Activated naive CD4-positive, alpha-beta T cell treated with anti-CD3 and anti-CD28 coated beads for 36 hours (primary cell): ENCODE measurements around the gene SLC16A5. TPM values are rescaled to one million over a fixed set of nuclear protein-coding genes. Genes with fewer than 3 reads are reported as not detected.

Source experiments
- CTCF ChIA-PET: fragments of 350-600 bp; sonication (Branson Sonifier 250); formaldehyde crosslinking; loops from one replicate; lab custom pipeline; 2021; ENCODE audit warnings: antibody characterized with exemption; lab: Charles Lee
- DNase-seq: peaks from one replicate; pipeline ENCODE4 v3.0.0-alpha.2; 2020
- H3K27ac Mint-ChIP-seq: one replicate; pipeline ENCODE4 v1.8.0; 2021; ENCODE audit warnings: mild to moderate bottlenecking, mixed read lengths
- H3K27me3 Mint-ChIP-seq: one replicate; pipeline ENCODE4 v1.8.0; 2021; ENCODE audit warnings: low read depth, mixed read lengths
- H3K36me3 Mint-ChIP-seq: one replicate; pipeline ENCODE4 v1.8.0; 2021; ENCODE audit warnings: low read depth, mixed read lengths
- H3K4me1 Mint-ChIP-seq: one replicate; pipeline ENCODE4 v1.8.0; 2021; ENCODE audit warnings: low read depth, mixed read lengths
- H3K4me3 Mint-ChIP-seq: one replicate; pipeline ENCODE4 v1.8.0; 2021; ENCODE audit warnings: mild to moderate bottlenecking, moderate library complexity, mixed read lengths
- H3K9me3 Mint-ChIP-seq: one replicate; pipeline ENCODE4 v1.8.0; 2021; ENCODE audit warnings: mixed read lengths
- intact Hi-C: fragments of 100-400 bp; cut with micrococcal nuclease; formaldehyde crosslinking; loops from one replicate; pipeline ENCODE4 v1.15.1; 2023
- total RNA-seq, 2 experiments: library from RNA; stranded (reverse); gene quantifications; one replicate each; pipeline ENCODE4 v1.2.3, GENCODE V29; 2021

SLC16A5 gene
- total RNA-seq, 2 experiments from 2014 or later = 2.5 to 3.1 TPM

DNA sequence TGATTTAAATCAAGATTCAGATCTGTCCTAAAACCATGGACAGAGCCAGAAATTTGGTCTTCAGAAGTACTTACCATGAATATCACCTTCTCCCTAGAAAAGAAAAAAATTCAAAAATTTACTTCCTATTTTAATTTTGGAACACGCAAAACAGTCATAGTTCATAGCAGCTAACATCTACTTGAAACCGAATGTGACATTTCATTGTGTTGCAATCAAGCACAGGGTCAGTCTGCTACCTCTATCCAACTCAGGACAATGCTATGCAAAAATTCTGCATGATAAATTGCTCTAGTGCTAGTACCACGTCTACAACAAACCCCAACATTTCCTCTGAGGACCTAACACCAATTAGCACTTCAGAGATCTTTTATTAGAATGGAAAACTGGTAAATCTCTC lies 58.8 kb downstream of the SLC16A5 start:
- Mint-ChIP-seq H3K4me1 (peaks cover 11% of the 10 kb centered on the region), H3K27ac (no peak overlapping the region), H3K9me3 (no peaks in the 10 kb centered on the region), H3K27me3 (no peaks in the 10 kb centered on the region), H3K4me3 (no peak overlapping the region), H3K36me3 (peaks cover 39% of the 10 kb centered on the region)
- intact Hi-C loops = no loop called here
- CTCF ChIA-PET = no interaction called here
- no peak for DNase-seq

DNA sequence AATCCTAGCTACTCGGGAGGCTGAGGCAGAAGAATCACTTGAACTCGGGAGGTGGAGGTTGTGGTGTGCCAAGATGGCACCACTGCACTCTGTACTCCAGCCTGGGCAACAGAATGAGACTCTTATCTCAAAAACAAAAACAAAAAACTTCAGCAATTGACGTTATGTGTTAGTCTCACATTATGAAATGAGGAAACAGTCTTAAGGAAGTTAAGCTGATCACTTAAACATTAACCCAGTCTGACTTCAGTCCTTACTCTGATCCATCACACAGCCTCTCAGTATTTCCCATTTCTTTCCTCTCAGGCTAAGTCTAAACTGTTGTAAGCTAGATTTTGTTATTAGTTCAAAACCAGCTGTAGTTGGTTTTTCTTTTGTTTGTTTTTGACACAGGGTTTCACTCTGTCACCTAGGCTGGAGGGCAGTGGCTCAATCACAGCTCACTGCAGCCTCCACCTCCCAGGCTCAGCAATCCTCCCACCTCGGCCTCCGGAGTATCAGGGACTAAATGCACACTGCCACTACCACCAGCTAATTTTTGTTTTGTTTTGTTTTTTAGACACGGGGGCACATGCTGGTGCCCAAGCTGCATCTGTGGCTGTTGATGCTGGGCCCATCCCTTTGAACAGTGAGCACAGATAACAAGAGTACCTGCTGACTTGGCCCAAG lies 60.3 kb downstream of the SLC16A5 start:
- Mint-ChIP-seq H3K4me1 (peaks cover 19% of the 10 kb centered on the region), H3K27ac (no peak overlapping the region), H3K36me3 (peaks cover 40% of the 10 kb centered on the region), H3K27me3 (no peaks in the 10 kb centered on the region), H3K9me3 (no peaks in the 10 kb centered on the region), H3K4me3 (no peak overlapping the region)
- DNase-seq = no peak
- intact Hi-C loops = no loop called here
- CTCF ChIA-PET = interaction anchor here (1.0 to 3.7 kb wide), 4 partner anchors 16 to 43 kb away, joined by 3 to 13 read pairs (median 10); partner anchors contain the start of gene NT5C

GRCh38 chr17:75151930-75152329 lies 64.2 kb downstream of the SLC16A5 start:
- Mint-ChIP-seq H3K4me3 (peak overlapping the region; percentile 94), H3K36me3 (peaks cover 26% of the 10 kb centered on the region), H3K9me3 (no peaks in the 10 kb centered on the region), H3K27me3 (no peaks in the 10 kb centered on the region), H3K4me1 (peaks cover 33% of the 10 kb centered on the region), H3K27ac (no peak overlapping the region)
- DNase-seq = no peak
- CTCF ChIA-PET = interaction anchor here (1.0 to 1.3 kb wide), 2 partner anchors 21 to 31 kb away, joined by 3 read pairs; no protein-coding TSS in a partner anchor
- intact Hi-C loops = no loop called here

GRCh38 chr17:75152523-75152921 lies 64.8 kb downstream of the SLC16A5 start:
- Mint-ChIP-seq H3K27me3 (no peaks in the 10 kb centered on the region), H3K36me3 (peaks cover 20% of the 10 kb centered on the region), H3K9me3 (no peaks in the 10 kb centered on the region), H3K27ac (no peak overlapping the region), H3K4me3 (peak overlapping the region; percentile 94), H3K4me1 (peaks cover 33% of the 10 kb centered on the region)
- CTCF ChIA-PET = no interaction called here
- no peak for DNase-seq
- intact Hi-C loops = no loop called here

GRCh38 chr17:75152922-75153779 lies 65.4 kb downstream of the SLC16A5 start:
- intact Hi-C loops = no loop called here
- Mint-ChIP-seq H3K36me3 (peaks cover 15% of the 10 kb centered on the region), H3K4me1 (peaks cover 33% of the 10 kb centered on the region), H3K9me3 (no peaks in the 10 kb centered on the region), H3K27ac (peak overlapping the region; percentile 73), H3K27me3 (no peaks in the 10 kb centered on the region), H3K4me3 (peak overlapping the region; percentile 94)
- CTCF ChIA-PET = no interaction called here
- DNase-seq = peak; percentile 41

GRCh38 chr17:75153780-75154194 lies 66.0 kb downstream of the SLC16A5 start:
- peaks cover 9% of the 10 kb centered on the region for H3K36me3 Mint-ChIP-seq
- no peaks in the 10 kb centered on the region for H3K9me3 Mint-ChIP-seq
- peak overlapping the region; percentile 94 for H3K4me3 Mint-ChIP-seq
- intact Hi-C loops = loop anchor here (1.0 to 2.0 kb wide), 9 partner anchors 18 to 281 kb away; partner anchors contain the start of genes FDXR, GGA3, KCTD2 and MRPS7
- peak overlapping the region; percentile 73 for H3K27ac Mint-ChIP-seq
- CTCF ChIA-PET = interaction anchor here (1.5 kb wide), 2 partner anchors 16 to 40 kb away, joined by 7 read pairs; no protein-coding TSS in a partner anchor
- DNase-seq = peak; percentile 38
- H3K27me3 Mint-ChIP-seq = no peaks in the 10 kb centered on the region
- peaks cover 30% of the 10 kb centered on the region for H3K4me1 Mint-ChIP-seq

- H3K36me3 Mint-ChIP-seq = peaks cover 9% of the 10 kb centered on the region
- H3K4me1 Mint-ChIP-seq = peaks cover 30% of the 10 kb centered on the region
- H3K9me3 Mint-ChIP-seq = no peaks in the 10 kb centered on the region
- peak within 1 kb of the TSS; percentile 94 for H3K4me3 Mint-ChIP-seq
- no peaks in the 10 kb centered on the region for H3K27me3 Mint-ChIP-seq
- CTCF ChIA-PET = interaction anchor here (1.0 to 1.5 kb wide), 4 partner anchors 16 to 193 kb away, joined by 4 to 7 read pairs (median 6); no protein-coding TSS in a partner anchor
- peak within 1 kb of the TSS; percentile 78 for H3K27ac Mint-ChIP-seq
- peak; percentile 100 for DNase-seq
- intact Hi-C loops = loop anchor here (1.0 to 2.0 kb wide), 9 partner anchors 17 to 282 kb away; partner anchors contain the start of genes FDXR, GGA3, KCTD2 and MRPS7
These were observed 66.7 kb downstream of the SLC16A5 start, which contains the start of gene JPT1 for GRCh38 chr17:75154195-75155106. TSS of gene JPT1 (minus strand) at chr17:75154512. CDS start at chr17:75154397, 115 bp downstream.

- Mint-ChIP-seq H3K4me1 (peaks cover 30% of the 10 kb centered on the region), H3K36me3 (peaks cover 9% of the 10 kb centered on the region), H3K9me3 (no peaks in the 10 kb centered on the region), H3K27ac (peak overlapping the region; percentile 78), H3K4me3 (no peak overlapping the region), H3K27me3 (no peaks in the 10 kb centered on the region)
- CTCF ChIA-PET = interaction anchor here (1.0 to 1.5 kb wide), 5 partner anchors 15 to 194 kb away, joined by 4 to 7 read pairs (median 5); no protein-coding TSS in a partner anchor
- no peak for DNase-seq
- intact Hi-C loops = loop anchor here (2.0 kb wide), 1 partner anchor 282 kb away; the partner anchor contains the start of gene FDXR
These were observed 67.4 kb downstream of the SLC16A5 start for GRCh38 chr17:75155191-75155601.

Other genes with a start within 250 kb of the SLC16A5 start
- gene GRIN2C, start 228.1 kb upstream of the SLC16A5 start, total RNA-seq = under 1 TPM in 1 of 2 experiments, not detected in 1; 0.07 TPM
- 10 to 100 TPM; 61.8 to 67.6 TPM for gene FDXR, start 215.0 kb upstream of the SLC16A5 start, total RNA-seq
- not detected for gene FADS6, start 194.3 kb upstream of the SLC16A5 start, total RNA-seq
- not detected for gene USH1G, start 164.7 kb upstream of the SLC16A5 start, total RNA-seq
- gene OTOP2, start 163.7 kb upstream of the SLC16A5 start, total RNA-seq = not detected
- not detected for gene OTOP3, start 152.1 kb upstream of the SLC16A5 start, total RNA-seq
- 1 to 10 TPM in 1 of 2 experiments, under 1 TPM in 1; 0.91 to 1.6 TPM for gene HID1, start 115.2 kb upstream of the SLC16A5 start, total RNA-seq
- under 1 TPM; 0.49 to 0.93 TPM for gene CDR2L, start 100.3 kb upstream of the SLC16A5 start, total RNA-seq
- 10 to 100 TPM; 60.6 to 64.5 TPM for gene MRPL58, start 75.3 kb upstream of the SLC16A5 start, total RNA-seq
- 100 to 1,000 TPM; 227 to 249 TPM for gene ATP5PD, start 41.0 kb upstream of the SLC16A5 start, total RNA-seq
- gene KCTD2, start 40.7 kb upstream of the SLC16A5 start, total RNA-seq = 10 to 100 TPM; 18.7 to 20.8 TPM
- gene ARMC7, start 22.0 kb downstream of the SLC16A5 start, total RNA-seq = 1 to 10 TPM; 3.8 to 4.9 TPM
- 10 to 100 TPM; 49.7 to 55.2 TPM for gene NT5C, start 43.8 kb downstream of the SLC16A5 start, total RNA-seq
- 100 to 1,000 TPM; 242 to 258 TPM for gene JPT1, start 66.6 kb downstream of the SLC16A5 start, total RNA-seq
- gene SUMO2, start 95.0 kb downstream of the SLC16A5 start, total RNA-seq = 100 to 1,000 TPM; 633 to 688 TPM
- 100 to 1,000 TPM; 112 to 116 TPM for gene NUP85, start 117.7 kb downstream of the SLC16A5 start, total RNA-seq
- 10 to 100 TPM; 65.7 to 66.1 TPM for gene GGA3, start 173.7 kb downstream of the SLC16A5 start, total RNA-seq
- 10 to 100 TPM; 73.3 to 78.3 TPM for gene MRPS7, start 173.9 kb downstream of the SLC16A5 start, total RNA-seq
- gene MIF4GD, start 183.3 kb downstream of the SLC16A5 start, total RNA-seq = 10 to 100 TPM; 43.4 to 45.3 TPM
- gene SLC25A19, start 201.5 kb downstream of the SLC16A5 start, total RNA-seq = 10 to 100 TPM; 47.5 to 48.4 TPM